ENCODE data around the gene TANC1.

Gene TANC1

GRCh38 chr2:159124931-159125467, 156.6 kb downstream of the TANC1 start:
- Histone ChIP-seq H3K27ac (ENCODE audit: low read length) (peak overlapping the region; percentile 81), H4K20me1 (ENCODE audit: insufficient read depth, low read length) (no peaks in the 10 kb centered on the region), H3K27me3 (ENCODE audit: insufficient read depth, low read length, poor library complexity) (no peaks in the 10 kb centered on the region), H3K4me2 (ENCODE audit: insufficient read depth, low read length) (peak overlapping the region; percentile 22; the same call in 1 of the 2 replicates), H3K4me3 (ENCODE audit: low read depth in 1 of 2, low read length in 2 of 2) (no peak overlapping the region), H3K9me3 (ENCODE audit: insufficient read depth, low read length, severe bottlenecking) (no peaks in the 10 kb centered on the region), H3K4me1 (ENCODE audit: insufficient read depth, low read length) (peaks cover 63% of the 10 kb centered on the region), H2AFZ (ENCODE audit: low read depth, low read length) (peak overlapping the region; percentile 64; the same call in 1 of the 2 replicates), H3K79me2 (ENCODE audit: insufficient read depth, low read length) (no peaks in the 10 kb centered on the region; the same call in 1 of the 2 replicates), H3K9ac (ENCODE audit: low read depth, low read length) (peak overlapping the region; percentile 39), H3K36me3 (ENCODE audit: insufficient read depth, low read length) (no peaks in the 10 kb centered on the region)
- DNase-seq (no peak), ATAC-seq (ENCODE audit: insufficient read depth, low read depth) (peak; percentile 18)
- TF ChIP-seq, protein P1, sequence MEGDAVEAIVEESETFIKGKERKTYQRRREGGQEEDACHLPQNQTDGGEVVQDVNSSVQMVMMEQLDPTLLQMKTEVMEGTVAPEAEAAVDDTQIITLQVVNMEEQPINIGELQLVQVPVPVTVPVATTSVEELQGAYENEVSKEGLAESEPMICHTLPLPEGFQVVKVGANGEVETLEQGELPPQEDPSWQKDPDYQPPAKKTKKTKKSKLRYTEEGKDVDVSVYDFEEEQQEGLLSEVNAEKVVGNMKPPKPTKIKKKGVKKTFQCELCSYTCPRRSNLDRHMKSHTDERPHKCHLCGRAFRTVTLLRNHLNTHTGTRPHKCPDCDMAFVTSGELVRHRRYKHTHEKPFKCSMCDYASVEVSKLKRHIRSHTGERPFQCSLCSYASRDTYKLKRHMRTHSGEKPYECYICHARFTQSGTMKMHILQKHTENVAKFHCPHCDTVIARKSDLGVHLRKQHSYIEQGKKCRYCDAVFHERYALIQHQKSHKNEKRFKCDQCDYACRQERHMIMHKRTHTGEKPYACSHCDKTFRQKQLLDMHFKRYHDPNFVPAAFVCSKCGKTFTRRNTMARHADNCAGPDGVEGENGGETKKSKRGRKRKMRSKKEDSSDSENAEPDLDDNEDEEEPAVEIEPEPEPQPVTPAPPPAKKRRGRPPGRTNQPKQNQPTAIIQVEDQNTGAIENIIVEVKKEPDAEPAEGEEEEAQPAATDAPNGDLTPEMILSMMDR (IDR thresholded peaks at IDR 0.05; ENCODE audit: borderline replicate concordance, extremely low read depth, low read length, poor library complexity, severe bottlenecking), result no peak
- TF ChIP-seq EZH2 (IDR thresholded peaks at IDR 0.05; ENCODE audit: borderline replicate concordance, low read depth, low read length, severe bottlenecking), result no peak

DNA sequence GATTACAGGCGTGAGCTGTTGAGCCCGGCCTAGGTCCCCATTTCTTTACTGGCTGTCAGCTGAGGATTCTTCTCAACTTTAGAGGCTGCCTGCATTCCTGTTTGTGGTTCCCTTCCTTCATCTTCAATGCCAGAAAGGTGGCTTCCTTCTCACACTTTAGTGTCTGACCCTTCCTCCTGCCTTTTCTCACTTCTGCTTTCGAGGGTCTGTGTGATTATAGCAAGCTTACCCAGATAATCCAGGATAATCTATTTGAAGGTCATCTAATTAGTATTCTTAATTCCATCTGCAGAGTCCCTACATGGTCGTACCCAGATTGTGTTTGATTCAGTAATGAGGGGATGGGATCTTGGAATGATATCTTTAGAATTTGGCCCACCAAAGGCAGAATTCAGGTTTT, 157.4 kb downstream of the TANC1 start:
- Histone ChIP-seq H4K20me1 (ENCODE audit: insufficient read depth, low read length) (no peaks in the 10 kb centered on the region), H3K79me2 (ENCODE audit: insufficient read depth, low read length) (peaks cover 3% of the 10 kb centered on the region; the same call in 1 of the 2 replicates), H3K27ac (ENCODE audit: low read length) (peak overlapping the region; percentile 66), H3K9ac (ENCODE audit: low read depth, low read length) (no peak overlapping the region; the same call in 1 of the 2 replicates), H2AFZ (ENCODE audit: low read depth, low read length) (no peak overlapping the region), H3K9me3 (ENCODE audit: insufficient read depth, low read length, severe bottlenecking) (no peaks in the 10 kb centered on the region), H3K4me2 (ENCODE audit: insufficient read depth, low read length) (no peak overlapping the region), H3K4me3 (ENCODE audit: low read depth in 1 of 2, low read length in 2 of 2) (no peak overlapping the region), H3K4me1 (ENCODE audit: insufficient read depth, low read length) (peaks cover 69% of the 10 kb centered on the region), H3K36me3 (ENCODE audit: insufficient read depth, low read length) (no peaks in the 10 kb centered on the region), H3K27me3 (ENCODE audit: insufficient read depth, low read length, poor library complexity) (no peaks in the 10 kb centered on the region)
- ATAC-seq (ENCODE audit: insufficient read depth, low read depth), result no peak
- TF ChIP-seq, protein P1 (IDR thresholded peaks at IDR 0.05; ENCODE audit: borderline replicate concordance, extremely low read depth, low read length, poor library complexity, severe bottlenecking), result no peak
- TF ChIP-seq EZH2 (IDR thresholded peaks at IDR 0.05; ENCODE audit: borderline replicate concordance, low read depth, low read length, severe bottlenecking), result no peak
- no peak for DNase-seq

GRCh38 chr2:159126432-159127022, 158.1 kb downstream of the TANC1 start:
- peak overlapping the region; percentile 40; the same call in 1 of the 2 replicates for H3K27ac ChIP-seq (ENCODE audit: low read length)
- H3K4me1 ChIP-seq (ENCODE audit: insufficient read depth, low read length), result peaks cover 74% of the 10 kb centered on the region

More at GRCh38 chr2:159126432-159127022, 158.1 kb downstream of the TANC1 start:
- no peaks in the 10 kb centered on the region for H3K27me3 ChIP-seq (ENCODE audit: insufficient read depth, low read length, poor library complexity)
- H3K79me2 ChIP-seq (ENCODE audit: insufficient read depth, low read length), result peaks cover 3% of the 10 kb centered on the region; the same call in 1 of the 2 replicates
- DNase-seq, result no peak
- no peak overlapping the region for H3K4me3 ChIP-seq (ENCODE audit: low read depth in 1 of 2, low read length in 2 of 2)
- no peaks in the 10 kb centered on the region for H3K9me3 ChIP-seq (ENCODE audit: insufficient read depth, low read length, severe bottlenecking)
- H3K36me3 ChIP-seq (ENCODE audit: insufficient read depth, low read length), result no peaks in the 10 kb centered on the region
- H4K20me1 ChIP-seq (ENCODE audit: insufficient read depth, low read length), result no peaks in the 10 kb centered on the region
- no peak overlapping the region for H3K4me2 ChIP-seq (ENCODE audit: insufficient read depth, low read length)
- TF ChIP-seq, protein P1 (IDR thresholded peaks at IDR 0.05; ENCODE audit: borderline replicate concordance, extremely low read depth, low read length, poor library complexity, severe bottlenecking), result no peak
- no peak for TF ChIP-seq EZH2 (IDR thresholded peaks at IDR 0.05; ENCODE audit: borderline replicate concordance, low read depth, low read length, severe bottlenecking)
- no peak overlapping the region for H3K9ac ChIP-seq (ENCODE audit: low read depth, low read length)
- ATAC-seq (ENCODE audit: insufficient read depth, low read depth), result no peak
- no peak overlapping the region for H2AFZ ChIP-seq (ENCODE audit: low read depth, low read length)

All from DND-41 (cell line).